ENCODE data around the gene CEP131.
A peak's percentile ranks its signal among the peaks of the same experiment; 100 is the strongest.

CEP131 gene

GRCh38 chr17:81223762-81224130 lies 981 bp upstream of the CEP131 start:
- DNase-seq (ENCODE audit: low spot score), result no peak

DNA sequence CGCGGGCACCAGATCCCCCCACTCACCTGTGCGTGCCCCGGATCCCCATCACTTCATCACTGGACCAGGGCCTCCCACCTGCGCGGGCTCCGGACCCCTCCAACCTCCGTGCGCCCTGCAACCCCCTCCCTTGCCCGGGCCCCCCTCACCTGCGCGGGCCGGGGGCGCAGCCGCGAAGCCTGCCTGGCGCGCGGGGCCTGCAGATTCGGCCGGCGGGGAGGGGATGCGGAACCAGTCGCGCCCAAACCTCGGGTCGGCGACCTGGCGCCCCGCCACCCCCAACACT lies 202 bp downstream of the CEP131 start:
- no peak for DNase-seq (ENCODE audit: low spot score)

- DNase-seq (ENCODE audit: low spot score), result no peak
These were observed 734 bp downstream of the CEP131 start for GRCh38 chr17:81221842-81222619.

- no peak for DNase-seq (ENCODE audit: low spot score)
These were observed 1.4 kb downstream of the CEP131 start for GRCh38 chr17:81221371-81221841.

GRCh38 chr17:81219476-81220180 lies 3.1 kb downstream of the CEP131 start:
- no peak for DNase-seq (ENCODE audit: low spot score)

GRCh38 chr17:81218991-81219390 lies 3.8 kb downstream of the CEP131 start:
- no peak for DNase-seq (ENCODE audit: low spot score)

GRCh38 chr17:81218459-81218858 lies 4.3 kb downstream of the CEP131 start:
- DNase-seq (ENCODE audit: low spot score), result no peak

- no peak for DNase-seq (ENCODE audit: low spot score)
These were observed 5.3 kb downstream of the CEP131 start for GRCh38 chr17:81217491-81217890.

- no peak for DNase-seq (ENCODE audit: low spot score)
These were observed 8.8 kb downstream of the CEP131 start for GRCh38 chr17:81213978-81214377.

GRCh38 chr17:81212365-81212764 lies 10.4 kb downstream of the CEP131 start:
- no peak for DNase-seq (ENCODE audit: low spot score)

GRCh38 chr17:81210868-81211267 lies 11.9 kb downstream of the CEP131 start:
- DNase-seq (ENCODE audit: low spot score), result no peak

DNA sequence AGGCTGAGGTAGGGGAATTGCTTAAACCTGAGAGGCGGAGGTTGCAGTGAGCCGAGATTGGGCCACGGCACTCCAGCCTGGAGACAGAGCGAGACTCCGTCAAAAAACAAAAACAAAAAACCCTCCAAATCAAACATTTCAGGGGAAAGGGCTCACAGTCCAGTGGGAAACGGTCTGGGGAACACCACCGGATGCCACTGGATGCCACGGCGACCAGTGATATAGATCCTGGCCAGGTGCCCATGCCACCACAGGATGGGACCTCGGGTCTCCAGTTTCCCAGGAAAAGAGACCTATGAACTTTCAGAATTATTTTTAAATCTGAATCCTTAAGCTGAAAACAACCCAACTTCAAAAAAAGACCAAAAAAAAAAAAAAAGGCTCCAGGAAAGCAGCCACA lies 12.3 kb downstream of the CEP131 start:
- DNase-seq (ENCODE audit: low spot score), result no peak

DNA sequence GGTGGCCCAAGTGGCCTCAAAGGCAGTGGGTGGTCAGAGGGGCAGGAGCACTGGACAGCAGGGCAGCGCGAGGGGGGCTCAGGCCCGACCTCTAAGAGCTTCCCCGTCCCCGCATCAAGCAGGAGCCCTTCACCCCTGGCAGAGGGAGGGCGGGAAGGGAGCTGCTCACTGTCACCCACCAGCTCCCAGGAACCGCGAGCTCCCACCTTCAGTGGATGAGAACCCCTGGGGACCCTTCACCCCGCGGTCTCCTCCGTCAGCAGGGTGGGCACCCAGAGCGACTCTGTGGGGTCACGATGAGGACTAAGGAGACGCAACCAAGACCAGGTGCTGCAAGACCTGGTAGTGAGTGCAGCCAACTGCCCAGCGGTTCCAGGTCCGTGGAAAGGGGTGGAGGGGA lies 13.6 kb downstream of the CEP131 start:
- no peak for DNase-seq (ENCODE audit: low spot score)

- DNase-seq (ENCODE audit: low spot score), result no peak
These were observed 14.1 kb downstream of the CEP131 start for GRCh38 chr17:81208651-81209050.

- DNase-seq (ENCODE audit: low spot score), result no peak
These were observed 14.9 kb downstream of the CEP131 start for GRCh38 chr17:81207610-81208581.

DNA sequence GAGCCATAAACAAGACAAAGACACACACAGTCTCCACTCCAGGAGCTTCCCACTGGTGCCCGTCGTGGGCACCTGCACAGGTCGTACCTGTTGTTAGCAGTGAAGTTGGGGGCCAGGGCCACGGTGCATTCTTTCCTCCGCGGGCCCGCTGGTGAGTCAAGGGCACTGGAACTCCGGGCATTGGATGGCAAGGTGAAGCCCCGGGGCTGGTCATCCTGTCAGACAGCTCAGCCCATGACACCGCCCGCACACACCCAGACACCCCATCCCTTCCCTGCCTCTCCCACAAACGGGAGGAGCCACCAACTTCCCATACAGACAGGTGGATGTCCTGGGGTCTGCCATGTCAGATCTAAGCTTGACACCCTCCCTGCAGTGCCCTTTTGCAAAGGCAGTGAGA lies 16.1 kb downstream of the CEP131 start:
- no peak for DNase-seq (ENCODE audit: low spot score)

DNA sequence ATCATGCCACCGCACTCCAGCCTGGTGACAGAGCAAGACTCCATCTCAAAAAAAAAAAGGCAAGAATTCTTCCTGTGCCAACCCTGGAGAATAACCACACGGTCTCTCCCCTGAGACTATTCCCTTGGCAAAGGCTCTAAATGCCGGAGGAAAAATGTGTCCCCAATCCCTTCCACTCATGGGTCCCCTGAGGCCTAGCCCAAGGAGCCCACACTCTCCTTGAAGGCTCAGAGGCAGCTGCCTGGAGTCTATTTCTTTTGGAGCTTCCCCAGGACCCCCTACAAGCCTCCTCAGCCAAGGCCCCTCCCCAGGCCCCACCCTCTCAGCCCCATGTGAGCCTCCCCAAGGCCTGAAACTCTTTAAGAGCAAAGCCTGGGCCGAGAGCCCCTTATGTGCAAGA lies 16.6 kb downstream of the CEP131 start:
- DNase-seq (ENCODE audit: low spot score), result no peak

DNA sequence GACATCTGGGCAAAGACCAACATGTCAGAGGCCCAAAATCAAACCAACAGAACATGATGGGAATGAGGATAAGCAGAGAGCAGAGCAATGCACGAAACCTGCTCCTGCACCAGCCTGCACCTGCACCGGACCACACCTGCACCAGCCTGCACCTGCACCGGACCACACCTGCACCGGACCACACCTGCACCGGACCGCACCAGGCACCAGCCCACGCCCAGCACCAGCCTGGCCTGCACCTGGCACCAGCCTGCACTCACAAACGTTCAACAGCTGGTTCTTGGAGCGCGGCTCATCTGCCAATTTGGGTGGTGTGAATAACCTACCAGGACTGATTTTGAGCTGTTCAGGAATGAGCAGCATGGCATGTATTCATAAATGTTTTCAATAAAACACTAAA lies 18.2 kb downstream of the CEP131 start:
- DNase-seq (ENCODE audit: low spot score), result no peak

DNA sequence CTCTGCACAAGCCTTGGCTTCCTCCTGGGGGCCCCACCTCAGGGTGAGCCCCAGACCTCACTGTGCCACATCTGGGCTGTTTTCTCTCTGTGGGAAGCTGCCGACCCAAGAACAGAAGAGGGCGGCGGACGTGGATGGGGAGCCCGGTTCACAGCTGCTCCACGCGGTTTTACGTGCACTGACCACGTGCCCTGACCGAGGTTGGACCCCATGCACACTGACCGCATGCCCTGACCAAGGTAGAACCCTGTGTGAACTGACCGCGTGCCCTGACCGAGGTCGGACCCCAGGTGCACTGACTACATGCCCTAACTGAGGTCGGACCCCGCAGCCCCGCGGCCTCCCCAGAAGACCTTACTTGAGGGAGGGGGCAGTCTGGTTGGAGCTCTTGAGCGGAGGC lies 19.6 kb downstream of the CEP131 start:
- no peak for DNase-seq (ENCODE audit: low spot score)

DNA sequence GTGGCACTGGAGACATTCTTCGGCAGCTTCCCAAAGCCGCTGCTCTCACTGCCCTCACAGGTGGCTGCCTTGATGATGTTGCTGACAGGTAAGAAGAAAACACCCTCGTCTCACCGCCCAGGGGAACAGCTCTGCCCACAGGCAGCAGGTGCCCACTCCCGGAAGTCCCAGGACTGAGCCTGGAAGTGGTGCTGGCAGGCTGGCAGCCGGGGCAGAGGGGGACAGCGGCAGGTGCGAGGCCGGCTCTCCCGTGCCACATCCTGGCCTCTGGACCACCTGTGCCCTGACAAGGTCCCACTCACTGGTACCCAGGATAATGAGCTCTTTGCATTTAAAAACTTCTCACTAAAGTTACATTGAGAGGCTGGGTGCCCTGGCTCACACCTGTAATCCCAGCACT lies 20.4 kb downstream of the CEP131 start:
- DNase-seq (ENCODE audit: low spot score), result no peak

DNA sequence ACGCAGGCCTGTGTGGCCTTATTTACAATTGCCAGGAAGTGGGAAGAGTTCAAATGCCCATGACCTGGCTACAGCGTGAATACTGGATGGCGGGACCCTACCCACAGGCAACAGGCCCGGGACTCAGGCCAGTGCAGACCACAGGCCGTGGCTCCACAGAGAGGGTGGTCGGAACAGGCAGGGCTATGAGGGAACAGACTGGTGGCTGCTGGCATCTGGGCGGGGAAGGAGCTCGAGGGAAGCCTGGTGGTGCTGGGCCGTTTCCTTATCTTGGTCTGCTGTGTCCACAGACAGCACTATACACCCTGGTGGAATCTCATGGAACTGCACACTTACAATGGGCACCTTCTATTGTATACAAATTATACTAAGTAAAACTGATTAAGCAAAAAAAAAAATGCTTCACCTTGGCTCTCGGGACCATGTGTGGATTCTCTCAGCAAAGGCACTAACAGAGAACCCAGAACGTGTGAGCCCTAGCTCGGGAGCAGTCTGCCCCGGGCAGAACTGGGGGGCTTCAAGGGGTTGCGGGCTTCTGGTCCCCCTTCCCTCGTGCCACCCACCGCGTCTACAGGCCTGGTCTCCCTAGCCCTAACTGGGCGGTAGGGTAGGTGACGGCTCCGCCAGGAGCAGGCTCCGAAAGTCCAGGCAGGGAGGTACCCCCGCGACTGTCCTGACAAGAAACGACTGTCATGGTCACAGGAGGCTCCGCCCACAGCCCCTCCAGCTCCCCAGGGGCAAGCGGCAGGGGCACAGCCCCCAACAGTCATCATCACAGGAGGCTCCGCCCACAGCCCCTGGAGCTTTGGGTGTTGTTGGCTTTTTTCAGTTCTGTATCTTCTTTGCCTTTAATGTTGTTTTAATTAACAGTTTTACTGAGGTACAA lies 21.8 kb downstream of the CEP131 start:
- DNase-seq (ENCODE audit: low spot score), result peak; percentile 96

DNA sequence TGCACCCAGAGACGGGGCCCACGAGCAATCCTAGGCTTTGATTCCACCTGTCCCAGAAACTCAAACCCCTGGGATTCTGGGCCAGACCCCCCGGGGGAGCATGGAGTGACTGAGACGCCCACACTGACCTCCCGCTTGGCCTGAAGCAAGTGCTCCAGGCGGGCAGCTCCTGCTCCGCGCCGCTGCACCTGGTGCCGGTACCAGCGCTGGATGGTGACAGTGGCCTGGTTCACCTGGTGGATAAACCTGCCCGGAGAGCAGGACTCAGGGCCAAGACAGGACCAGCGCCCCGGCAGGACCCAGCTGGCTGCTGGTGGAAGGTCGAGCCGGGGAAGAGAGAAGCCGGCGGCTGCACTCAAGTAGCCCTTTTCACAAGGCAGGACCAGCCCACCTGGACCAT lies 22.6 kb downstream of the CEP131 start:
- DNase-seq (ENCODE audit: low spot score), result no peak

Measured in HuH-7 (cell line).